Mucosa of descending colon (tissue), 3 donors: Measurements from ENCODE around the gene TESPA1. TPM values are rescaled to one million over a fixed set of nuclear protein-coding genes. Genes with fewer than 3 reads are reported as not detected.

Experiments
- ATAC-seq: fragments of 200-7000 bp; cut with Tn5 transposase; one replicate; pipeline ENCODE4 v1.9.1; 2020; ENCODE audit warnings: mild to moderate bottlenecking, moderate library complexity
- DNase-seq, 3 donors: peaks; one replicate each; pipeline ENCODE4 v3.0.0-alpha.2; 2020
- H3K36me3 ChIP-seq: fragments of 200-600 bp; one replicate; pipeline ENCODE4 v1.8.0; 2021; ENCODE audit warnings: low read depth, mild to moderate bottlenecking
- H3K4me1 ChIP-seq: fragments of 200-600 bp; one replicate; pipeline ENCODE4 v1.8.0; 2021; ENCODE audit warnings: low read depth, mild to moderate bottlenecking
- H3K4me3 ChIP-seq: fragments of 200-600 bp; one replicate; pipeline ENCODE4 v1.8.0; 2021; ENCODE audit warnings: mild to moderate bottlenecking
- H3K9me3 ChIP-seq: fragments of 200-600 bp; one replicate; pipeline ENCODE4 v1.8.0; 2021; ENCODE audit warnings: mild to moderate bottlenecking
- CTCF ChIP-seq: fragments of 200-600 bp; IDR thresholded peaks from one replicate; pipeline ENCODE4 v1.8.0; 2022; ENCODE audit warnings: antibody characterized with exemption, mild to moderate bottlenecking
- intact Hi-C, 2 donors: fragments of 100-400 bp; cut with DNase I in 1 of 2; cut with micrococcal nuclease in 1 of 2; formaldehyde crosslinking; loops; one replicate each; pipeline versions ENCODE4 v1.11.0 to v1.11.1; 2022; cut with DNase I, micrococcal nuclease
- total RNA-seq, 3 donors: library from RNA; stranded (reverse); fragmentation: NEBNext Ultra II Directional in 2 of 3; extraction: Animal tissue kit (Norgen Biotek cat#: 25700) in 2 of 3; gene quantifications; one replicate each; pipeline versions ENCODE4 v1.2.1 to v1.2.4, GENCODE V29; 2021 to 2023
- donor health status: DM: no; HTN: no; CAD: no; lungs with moderate emphysema.
- donor health status: DM: no; HTN: no; CAD: no.
- donor health status: DM: no; HTN: yes; CAD: no.

Gene TESPA1
- total RNA-seq, 3 donors from 2014 or later, result 0.75 to 2.7 (median 1.7) TPM

DNA sequence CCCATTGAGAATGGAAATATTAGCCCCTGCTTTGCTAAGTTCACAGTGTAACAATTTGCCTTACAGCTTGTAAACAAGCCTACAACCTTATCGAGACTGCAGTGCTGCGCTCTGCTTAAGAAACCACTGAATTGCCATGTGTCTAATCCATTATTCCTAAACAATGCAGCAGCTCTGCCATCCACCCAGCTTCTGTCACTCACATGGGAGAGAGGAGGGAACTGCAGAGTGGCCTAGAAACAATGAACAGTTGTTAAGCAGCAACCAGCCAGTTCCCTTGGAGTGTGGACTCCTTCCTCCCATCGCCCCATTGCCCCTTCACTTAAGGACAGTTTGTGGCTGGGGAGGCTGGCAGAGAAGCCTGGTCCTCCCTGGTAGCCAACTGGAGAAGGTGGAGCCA is 42.9 kb downstream of the TESPA1 start:
- ATAC-seq, result no peak
- intact Hi-C loops, result no loop called here

DNA sequence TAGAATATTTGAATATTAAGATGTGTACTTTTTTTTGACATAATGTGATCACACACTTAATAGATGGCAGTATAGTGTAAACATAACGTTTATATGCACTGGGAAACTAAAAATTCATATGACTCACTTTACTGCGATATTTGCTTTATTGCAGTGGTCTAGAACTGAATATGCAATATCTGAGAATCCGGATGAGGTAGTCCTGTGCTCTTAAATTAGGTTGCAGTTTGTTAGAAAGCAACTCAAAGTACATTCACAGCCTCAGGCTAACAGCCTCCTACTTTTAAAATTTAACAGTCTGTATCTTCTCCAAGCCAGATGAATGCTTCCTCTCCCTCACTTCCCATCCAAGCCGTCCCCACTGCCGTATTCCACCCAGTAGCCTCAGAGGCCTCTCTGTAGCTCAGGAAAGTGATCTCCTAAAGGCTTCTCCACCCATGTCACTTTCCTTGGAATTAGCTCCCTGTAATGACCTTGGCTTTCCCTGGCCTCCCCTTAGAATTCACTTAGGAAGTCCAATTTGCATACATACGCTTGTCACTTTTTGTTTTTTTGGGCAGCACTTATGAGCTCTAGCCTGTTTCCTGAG is 43.7 kb downstream of the TESPA1 start:
- H3K4me3 ChIP-seq, result no peak overlapping the region
- H3K36me3 ChIP-seq, result no peaks in the 10 kb centered on the region
- no peaks in the 10 kb centered on the region for H3K9me3 ChIP-seq
- intact Hi-C loops, result no loop called here
- H3K4me1 ChIP-seq, result no peaks in the 10 kb centered on the region
- ATAC-seq (no peak), DNase-seq (no peak)
- no peak for TF ChIP-seq CTCF

More for the DNA sequence above, 42.9 kb downstream of the TESPA1 start:
- H3K36me3 ChIP-seq, result no peaks in the 10 kb centered on the region
- no peaks in the 10 kb centered on the region for H3K4me1 ChIP-seq
- DNase-seq, result no peak
- no peaks in the 10 kb centered on the region for H3K9me3 ChIP-seq
- TF ChIP-seq CTCF, result no peak
- H3K4me3 ChIP-seq, result no peak overlapping the region

DNA sequence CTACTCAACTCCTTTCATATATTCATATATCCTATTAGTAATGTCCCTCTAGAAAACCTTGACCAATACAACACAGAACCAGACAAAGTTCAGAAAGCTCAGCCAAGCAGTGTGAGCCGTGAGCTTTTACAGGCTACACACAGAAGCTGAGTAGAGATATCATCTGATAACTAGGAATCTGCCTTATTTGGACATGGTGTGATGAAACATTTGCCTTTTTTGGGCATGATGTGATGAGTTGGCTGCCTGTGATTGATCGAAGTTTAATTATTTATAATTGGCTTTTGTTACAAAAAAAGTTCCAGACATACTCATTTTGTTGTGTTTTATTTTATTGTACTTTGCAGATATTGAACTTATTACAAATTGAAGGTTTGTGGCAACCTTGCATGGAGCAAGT is 46.6 kb downstream of the TESPA1 start:
- Histone ChIP-seq H3K4me1 (no peaks in the 10 kb centered on the region), H3K4me3 (no peak overlapping the region), H3K36me3 (no peaks in the 10 kb centered on the region), H3K9me3 (no peaks in the 10 kb centered on the region)
- intact Hi-C loops, result no loop called here
- DNase-seq (no peak), ATAC-seq (no peak)
- TF ChIP-seq CTCF, result no peak

DNA sequence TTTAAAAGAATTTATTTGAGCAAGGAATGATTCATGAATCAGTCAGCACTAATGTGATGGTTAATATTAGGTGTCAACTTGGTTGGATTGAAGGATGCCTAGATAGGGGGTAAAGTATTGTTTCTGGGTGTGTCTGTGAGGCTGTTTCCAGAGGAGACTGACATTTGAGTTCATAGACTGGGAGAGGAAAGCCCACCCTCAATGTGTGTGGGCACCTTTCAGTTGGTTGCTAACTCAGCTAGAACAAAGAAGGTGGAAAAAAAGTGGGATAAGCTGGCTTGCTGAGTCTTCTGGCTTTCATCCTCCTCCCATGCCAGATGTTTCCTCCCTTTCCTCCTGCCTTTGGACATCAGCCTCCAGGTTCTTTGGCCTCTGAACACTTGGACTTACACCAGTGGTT is 47.2 kb downstream of the TESPA1 start:
- no peaks in the 10 kb centered on the region for H3K4me1 ChIP-seq
- no peaks in the 10 kb centered on the region for H3K9me3 ChIP-seq
- ATAC-seq (no peak), DNase-seq (no peak)
- intact Hi-C loops, result no loop called here
- H3K4me3 ChIP-seq, result no peak overlapping the region
- no peaks in the 10 kb centered on the region for H3K36me3 ChIP-seq
- no peak for TF ChIP-seq CTCF

DNA sequence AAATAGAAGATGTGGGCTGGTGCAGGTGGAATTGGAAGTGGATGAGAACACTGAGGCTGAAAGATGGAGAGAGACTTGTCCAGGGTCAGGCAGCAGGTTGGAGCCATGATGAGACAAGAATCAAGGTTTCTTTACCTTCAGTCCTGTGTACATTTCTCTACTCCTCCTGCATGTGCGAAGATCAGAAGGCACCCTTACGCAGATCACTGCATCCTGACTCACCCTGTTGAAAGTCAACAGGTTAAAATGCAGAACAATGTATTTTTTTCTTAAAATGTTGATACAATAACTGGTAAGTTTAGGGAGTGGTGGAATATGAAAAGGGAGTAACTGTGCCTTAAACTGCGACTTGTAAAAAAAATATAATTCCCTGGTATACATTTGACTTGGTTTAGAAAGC is 47.8 kb downstream of the TESPA1 start:
- no peaks in the 10 kb centered on the region for H3K9me3 ChIP-seq
- intact Hi-C loops, result no loop called here
- no peak for ATAC-seq
- no peaks in the 10 kb centered on the region for H3K4me1 ChIP-seq
- TF ChIP-seq CTCF, result no peak
- no peak overlapping the region for H3K4me3 ChIP-seq
- H3K36me3 ChIP-seq, result no peaks in the 10 kb centered on the region
- DNase-seq, result no peak
